Stimulated activated CD8-positive, alpha-beta memory T cell treated with anti-CD3 and anti-CD28 coated beads, Interleukin-12 subunit alpha, Interleukin-12 subunit beta, amount 100 ng/mL, for 1 hour (primary cell): ENCODE data around the gene SMYD5.
"Not testable (repeated sequence)": the region's sequence is repeated elsewhere in the genome, so short reads cannot be mapped to it uniquely, and the experiment has no call there.

Experiments
- DNase-seq: peaks from one replicate; pipeline ENCODE4 v3.0.0-alpha.2; 2020; ENCODE audit warnings: low read depth

Gene SMYD5

DNA sequence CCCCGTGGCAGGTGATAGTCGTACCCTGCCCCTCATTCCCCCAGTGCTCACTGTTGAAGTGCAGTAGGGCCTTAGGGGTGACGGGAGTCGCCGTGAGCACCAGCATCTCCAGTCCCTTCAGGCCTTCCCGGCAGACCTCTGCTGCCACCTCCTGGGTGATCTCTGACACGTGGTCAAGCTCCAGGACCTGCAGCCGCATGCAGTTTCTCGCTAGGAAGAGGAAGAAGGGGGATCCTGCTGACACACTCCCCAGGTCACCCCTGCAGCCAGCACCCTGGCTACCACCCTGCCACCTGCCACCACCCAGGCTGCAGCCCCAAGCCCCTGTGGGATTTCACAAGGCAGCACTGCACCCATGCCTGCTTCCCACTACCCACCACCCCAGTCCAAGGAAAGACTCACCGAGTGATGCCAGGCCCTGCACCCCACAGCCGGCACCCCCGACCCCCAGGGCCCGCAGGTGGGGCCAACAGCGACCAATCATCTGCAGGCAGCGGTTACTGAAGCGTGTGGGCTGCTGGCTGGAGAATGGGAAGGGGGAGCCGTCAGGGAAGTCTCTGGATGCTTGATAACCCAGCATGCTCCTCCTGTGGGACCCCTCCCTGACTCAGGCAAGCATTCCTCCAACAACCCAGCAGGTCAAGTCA, 46.4 kb downstream of the SMYD5 start:
- DNase-seq: no peak

DNA sequence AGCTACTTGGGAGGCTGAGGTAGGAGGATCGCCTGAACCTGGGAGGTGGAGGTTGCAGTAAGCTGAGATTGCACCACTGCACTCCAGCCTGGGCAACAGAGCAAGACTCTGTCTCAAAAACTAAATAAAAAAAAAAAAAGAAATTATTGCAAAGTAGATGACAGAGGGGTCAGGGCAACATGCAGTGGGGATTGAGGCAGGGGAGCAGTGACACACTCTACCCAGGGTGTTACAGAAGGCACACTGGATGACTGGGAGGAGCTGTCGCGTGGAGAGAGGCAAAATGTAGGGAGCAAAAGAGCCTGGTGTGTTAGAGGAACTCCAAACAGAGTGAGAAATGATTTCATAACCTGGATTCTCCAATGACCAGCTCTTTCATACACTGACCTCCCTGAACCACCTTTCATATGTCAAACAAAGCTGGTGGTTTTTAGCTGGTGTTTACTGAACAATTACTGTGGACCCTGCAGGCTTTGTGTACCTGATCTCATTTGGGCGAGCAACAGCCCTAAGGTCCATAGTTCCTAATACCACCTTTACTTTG, 48.1 kb downstream of the SMYD5 start:
- DNase-seq: no peak

DNA sequence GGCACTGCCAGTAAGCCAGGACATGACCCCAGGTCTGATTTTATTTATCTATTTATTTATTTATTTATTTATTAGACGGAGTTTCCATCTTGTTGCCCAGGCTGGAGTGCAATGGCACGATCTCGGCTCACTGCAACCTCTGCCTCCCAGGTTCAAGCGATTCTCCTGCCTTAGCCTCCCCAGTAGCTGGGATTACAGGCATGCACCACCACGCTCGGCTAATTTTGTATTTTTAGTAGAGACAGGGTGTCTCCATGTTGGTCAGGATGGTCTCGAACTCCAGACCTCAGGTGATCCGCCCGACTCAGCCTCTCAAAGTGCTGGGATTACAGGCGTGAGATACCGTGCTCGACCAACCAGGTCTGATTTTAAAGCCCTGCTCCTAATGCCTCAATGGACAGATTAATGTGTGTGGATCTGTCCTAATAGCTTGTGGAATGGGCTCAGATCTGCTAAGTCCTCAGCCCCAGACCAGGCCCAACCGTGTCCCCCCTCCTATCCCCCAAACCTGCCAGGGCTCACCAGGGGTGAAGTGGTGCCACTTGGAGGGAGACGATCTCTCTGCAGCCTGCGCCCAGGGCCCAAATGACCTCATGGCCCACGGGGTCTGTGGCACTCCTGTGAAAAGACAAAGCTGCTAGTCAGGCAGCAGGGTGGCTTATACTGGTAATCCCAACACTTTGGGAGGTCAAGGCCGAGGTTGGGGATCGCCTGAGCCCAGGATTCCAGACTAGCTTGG, 48.8 kb downstream of the SMYD5 start:
- not testable (repeated sequence) for DNase-seq

DNA sequence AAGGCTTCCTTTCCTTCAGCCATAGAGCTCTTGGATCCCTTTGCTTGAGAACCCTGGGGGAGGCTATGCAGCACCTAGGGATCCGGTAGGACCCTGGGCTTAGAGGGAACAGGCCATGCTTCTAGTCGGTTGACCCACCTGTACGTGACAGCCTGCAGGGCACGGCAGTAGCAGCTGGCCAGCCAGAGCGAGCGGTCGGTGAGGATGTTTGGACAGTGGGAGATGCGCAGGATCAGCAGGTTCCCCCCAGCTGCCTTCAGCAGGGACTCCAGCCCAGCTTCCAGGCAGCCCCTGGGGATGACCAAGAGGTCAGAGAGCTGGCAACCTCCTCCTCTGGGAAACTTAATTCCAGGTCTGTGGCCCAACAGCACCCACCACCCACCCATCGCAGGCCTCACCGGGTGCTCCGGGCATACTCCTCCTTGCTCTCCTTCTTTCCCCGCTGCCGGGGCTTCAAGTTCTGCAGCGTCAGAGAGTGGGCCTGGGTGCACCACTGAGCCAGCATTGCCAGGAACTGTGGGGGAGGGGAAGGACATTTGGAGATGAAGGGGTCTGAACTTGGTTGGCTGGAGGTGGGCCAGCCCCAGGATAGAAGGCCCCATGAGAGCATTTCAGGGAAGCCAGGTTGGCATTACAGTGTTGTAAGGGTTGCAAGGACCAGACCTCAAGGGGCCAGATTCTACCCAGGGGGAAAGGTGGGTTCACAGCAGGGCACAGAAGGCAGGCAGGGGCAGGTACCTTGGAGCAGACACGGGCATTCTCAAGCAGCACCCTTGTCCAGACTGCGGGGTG, 49.7 kb downstream of the SMYD5 start:
- no peak for DNase-seq

DNA sequence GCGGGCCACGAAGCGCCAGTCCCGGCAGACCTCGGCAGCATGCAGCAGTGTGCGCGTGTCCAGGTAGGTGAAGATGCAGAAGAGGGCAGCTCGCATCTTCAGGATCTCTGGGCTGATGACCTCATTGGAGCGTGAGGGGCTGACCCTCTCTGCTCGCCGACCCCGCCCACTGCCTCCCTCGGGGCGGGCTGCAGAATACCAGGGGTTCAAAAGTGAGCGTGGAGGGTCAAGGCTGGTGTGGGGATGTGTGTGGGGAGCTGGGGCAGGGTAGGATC, 50.2 kb downstream of the SMYD5 start:
- no peak for DNase-seq

DNA sequence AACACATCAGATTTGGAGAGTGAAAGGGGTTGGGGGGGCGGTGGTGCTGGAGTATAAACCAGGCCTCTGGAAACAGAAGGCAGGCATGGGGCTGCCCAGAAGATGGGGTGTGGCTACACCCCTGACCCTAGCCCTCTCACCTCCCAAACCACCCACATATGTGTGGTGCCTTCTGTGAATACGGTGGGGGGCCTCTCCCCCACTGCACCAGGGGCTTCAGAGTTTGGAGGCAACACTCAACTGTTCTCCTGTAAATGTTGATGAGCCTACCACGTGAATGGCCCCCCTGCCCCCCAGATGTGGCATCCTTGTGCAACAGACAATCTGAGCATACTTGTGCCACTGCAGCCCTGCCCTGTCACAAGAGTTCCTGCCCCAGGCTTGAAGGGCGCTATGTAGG, 50.7 kb downstream of the SMYD5 start:
- no peak for DNase-seq

DNA sequence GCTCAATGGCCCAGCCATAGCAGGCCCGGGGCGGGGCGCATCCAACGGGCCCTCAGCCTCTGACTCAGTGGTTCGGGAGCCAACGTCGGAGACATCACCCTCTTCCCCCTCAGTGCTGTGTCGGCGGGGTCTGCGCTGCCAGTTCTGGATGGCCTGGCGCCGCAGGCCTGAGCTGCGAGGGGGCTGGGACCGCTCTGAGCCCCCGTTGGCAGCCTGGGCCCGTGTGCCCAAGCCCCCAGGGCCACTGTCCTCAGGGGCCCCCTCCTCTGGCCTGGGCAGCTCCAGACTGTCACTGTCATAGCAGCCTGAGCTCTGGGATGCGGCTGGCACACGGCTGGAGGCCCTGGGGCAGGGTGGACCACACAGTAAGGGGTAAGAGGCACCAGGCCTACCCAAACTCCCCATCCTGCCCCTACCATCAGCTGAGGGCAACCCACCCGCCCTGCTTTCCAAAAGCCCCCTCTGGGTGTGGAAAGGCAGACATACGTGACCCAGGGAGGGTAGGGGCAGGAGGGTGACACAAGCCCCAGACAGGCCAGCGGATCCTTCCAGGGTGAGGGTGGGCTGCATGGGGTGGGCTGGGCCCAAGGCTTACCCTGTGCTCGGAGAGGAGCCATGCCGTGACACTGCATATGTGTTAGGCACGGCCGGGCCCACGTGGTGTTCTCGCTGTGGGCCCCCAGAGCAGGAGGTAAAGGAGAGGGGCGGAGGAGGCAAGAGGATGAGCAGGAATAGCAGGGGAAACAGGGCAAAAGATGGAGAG, 51.4 kb downstream of the SMYD5 start:
- no peak for DNase-seq

DNA sequence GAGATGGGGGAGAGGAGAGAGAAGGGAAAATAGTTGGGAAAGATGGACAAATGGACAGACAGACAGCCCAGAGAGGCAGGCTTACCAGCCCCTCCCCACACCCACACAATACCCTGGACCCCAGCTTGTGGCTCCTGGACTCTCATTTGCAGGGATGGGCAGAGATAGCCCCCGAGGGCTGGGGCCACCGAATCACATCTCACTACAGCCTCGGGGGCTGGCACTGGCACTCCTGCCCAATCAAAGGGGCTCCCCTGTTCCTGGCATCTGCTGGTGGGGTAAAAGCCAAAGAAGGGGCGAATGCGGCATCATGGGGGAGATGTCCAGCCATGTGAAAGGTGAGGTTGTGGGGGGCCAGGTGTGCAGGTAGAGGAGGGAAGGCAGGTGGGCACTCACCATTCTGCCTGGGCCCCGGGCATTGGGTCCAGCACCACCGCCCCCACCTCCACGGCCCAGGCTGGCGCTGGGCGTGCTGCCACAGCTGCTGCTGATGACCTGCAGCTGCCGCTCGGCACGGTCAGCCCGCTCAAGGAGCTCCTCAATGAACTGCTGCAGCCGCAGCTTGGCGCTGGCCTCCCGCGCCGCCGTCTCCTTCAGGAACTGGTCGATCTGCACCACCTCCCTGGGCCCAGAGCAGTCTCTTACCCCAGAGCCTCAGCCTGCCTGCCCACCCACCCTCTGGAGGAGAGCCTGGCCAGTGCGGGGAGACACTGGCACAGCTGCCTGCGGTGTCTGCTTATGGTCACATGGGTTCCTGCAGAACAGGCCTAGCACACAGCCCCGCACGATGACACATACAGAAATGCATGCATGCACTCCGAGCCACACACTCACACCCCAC, 52.2 kb downstream of the SMYD5 start:
- DNase-seq: no peak

DNA sequence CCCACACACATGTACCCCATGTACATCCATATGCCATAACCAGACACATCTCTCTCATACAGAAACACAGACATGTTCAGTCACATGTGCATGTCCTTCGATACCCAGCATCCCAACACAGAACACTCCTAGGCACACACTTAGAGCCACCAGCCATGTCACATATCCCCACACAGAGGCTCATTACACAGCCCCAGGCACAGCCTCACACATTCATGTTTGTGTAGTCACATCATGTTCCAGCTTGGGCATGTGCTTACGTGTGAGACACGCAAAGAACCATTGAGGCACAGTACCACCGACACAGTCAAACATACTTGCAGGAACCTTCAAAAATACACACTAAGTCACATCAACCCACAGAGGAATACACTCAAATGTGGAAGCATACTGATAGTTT, 53.0 kb downstream of the SMYD5 start:
- no peak for DNase-seq

DNA sequence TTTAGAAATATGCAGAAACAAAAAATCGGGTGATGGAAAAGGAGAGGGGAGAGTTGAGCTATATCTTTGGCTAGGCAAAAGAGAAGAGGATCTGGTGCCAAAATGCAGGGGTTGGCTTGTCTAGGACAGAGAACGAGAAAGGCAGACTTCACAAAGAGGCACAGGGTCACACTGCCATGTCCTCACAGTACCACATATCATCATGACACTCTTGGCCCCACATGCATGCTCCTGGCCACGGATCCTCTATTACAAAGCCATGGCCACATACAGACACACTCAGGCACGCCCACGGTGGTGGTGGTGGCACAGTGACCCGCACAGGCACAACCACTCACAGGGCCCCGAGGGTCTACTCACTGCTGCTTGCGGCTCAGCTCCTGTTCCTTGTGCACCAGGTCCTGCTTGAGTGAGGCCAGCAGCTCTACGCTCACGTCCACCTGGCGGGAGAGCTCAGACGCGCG, 54.4 kb downstream of the SMYD5 start:
- no peak for DNase-seq

DNA sequence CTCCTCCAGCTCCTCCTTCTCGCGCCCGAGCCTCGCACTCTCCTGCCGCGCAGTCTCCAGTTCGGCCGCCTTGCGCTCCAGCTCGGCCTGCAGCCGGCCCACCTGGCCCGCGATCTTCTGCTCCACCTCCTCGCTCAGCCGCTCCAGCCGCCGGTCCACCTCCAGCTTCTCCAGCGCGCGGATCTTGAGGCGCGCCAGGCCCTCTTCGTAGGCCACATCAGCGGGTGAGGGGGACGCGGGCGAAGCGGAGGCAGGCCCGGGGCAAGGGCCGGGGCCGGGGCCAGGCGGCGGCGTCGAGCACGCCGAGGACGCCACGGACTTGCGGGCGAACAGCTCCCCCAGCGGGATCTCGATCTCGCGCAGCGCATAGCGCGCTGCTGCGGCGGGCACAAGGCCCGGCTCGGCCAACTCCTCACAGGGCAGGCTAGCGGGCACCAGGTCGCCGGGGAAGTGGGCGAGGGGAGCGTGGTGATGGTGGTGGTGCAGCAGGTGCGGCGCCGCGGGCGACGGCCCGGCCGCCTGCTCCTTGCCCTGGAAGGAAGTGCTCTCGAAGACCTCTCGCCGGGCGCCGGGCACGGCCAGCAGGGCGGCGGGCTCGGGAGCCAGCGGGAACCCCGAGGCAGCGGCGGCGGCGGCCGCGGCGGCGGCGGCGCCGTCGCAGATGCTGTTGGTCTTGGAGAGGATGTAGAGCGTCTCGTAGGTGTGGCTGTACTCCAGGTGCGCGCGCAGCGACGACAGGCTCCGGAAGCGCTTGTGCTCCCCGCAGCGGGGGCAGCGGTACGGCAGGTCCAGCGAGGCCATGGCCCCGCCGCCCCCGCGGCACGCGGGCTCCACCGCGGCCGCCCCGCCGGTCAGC, 55.0 kb downstream of the SMYD5 start:
- peak; percentile 59 for DNase-seq

DNA sequence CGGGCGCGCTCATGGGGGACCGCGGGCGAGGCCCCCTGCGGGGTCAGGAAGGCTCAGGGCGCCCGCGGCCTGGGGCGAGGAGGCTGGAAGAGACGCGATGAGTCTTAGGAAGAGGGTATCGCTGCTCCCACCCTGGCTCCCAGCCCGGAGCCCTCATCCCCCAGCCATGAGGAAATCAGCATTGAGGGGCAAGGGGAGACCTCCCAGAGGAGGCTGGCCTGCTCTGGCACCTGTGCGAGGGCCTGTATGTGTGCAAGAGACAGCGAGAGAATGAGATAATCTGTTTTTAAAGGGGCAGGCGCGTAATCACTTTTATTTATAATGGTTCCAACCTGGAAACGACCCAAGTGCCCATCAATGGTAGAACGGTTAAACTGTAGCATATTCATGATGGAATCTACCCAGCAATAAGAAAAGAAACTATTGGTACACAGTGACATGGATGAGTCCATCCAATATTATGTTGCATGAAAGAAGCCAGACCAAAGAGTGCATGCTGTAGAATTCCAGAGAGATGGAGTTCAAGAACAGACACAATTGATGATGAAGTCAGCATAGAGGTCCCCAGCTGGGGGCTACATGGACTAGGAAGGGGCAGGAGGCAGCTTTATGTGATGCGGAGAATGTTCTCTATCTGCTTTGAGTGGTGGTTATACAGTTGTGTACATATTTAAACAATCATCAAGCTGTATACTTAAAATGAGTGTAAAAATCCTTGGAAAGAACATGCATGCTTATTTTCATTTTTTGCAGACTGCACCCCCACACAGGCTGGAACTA, 55.8 kb downstream of the SMYD5 start:
- DNase-seq: no peak

DNA sequence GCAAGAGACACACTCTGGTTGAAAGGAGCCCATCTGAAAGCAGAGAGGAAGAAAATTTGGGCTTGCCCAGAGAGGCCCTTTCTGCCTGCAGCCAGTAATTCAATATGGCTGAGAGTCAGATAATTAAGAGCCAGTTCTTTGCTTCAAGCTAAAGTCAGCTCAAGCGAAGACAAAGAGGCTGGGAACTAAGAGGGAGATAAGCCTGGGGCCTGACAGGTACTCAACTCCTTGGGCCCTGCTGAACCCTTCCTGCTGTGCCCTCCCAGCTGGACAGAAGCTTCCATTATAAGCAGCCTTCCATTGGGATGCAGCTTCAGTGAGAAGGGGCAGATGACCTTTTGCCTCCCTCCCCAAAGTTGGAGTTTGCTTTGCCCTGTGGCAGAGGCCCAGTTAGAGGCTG, 58.2 kb downstream of the SMYD5 start:
- DNase-seq: no peak
